NK-92 (cell line): ENCODE results near the gene TLCD3A.
"Not testable (repeated sequence)": the region's sequence is repeated elsewhere in the genome, so short reads cannot be mapped to it uniquely, and the experiment has no call there.

ENCODE experiments used
- DNase-seq: peaks from one replicate; lab custom pipeline; 2025; ENCODE audit not compliant: unreplicated experiment; lab: John Stamatoyannopoulos, UW

Gene TLCD3A

DNA sequence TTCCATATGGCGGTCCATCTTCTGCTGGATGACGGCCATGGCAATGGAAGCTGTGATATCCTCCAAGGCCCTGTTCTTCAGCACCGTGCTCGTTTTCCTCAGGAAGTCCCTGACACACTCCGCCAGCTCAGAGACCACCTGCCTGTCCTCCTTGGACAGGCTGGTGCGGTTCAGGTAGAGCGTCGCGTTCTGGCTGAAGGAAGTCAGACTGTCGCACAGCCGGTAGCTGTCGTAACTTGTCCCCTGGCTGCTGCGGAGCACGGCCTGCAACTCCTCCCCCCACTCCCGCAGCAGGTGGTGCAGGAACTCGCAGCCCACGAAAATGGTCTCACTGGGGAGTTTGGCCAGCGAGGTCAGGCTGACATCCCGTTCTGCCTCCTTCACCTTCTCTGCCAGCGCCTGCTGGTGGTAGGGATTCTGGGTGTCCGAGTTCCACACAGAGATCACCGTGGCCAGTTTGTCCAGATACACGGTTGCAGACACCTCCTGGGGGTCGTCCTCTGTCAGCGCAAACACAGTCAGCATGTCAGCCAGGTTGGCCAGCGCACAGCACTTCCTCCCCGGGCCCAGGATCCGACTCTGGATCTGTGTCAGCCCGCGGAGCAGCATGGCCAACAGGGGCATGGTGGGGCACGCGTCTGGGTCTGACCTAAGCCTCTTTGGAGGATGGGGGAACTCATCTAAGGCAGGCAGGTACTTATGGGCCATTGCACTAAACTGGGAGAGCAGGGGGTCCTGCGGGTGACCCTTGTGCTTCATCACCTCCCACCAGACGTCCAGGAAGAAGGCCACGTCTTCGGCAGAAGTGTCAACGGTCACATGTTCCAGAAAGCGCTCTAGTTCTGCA lies 14.6 kb downstream of the TLCD3A start:
- DNase-seq: no peak

GRCh38 chr17:748604-749003 lies 16.2 kb downstream of the TLCD3A start:
- not testable (repeated sequence) for DNase-seq

GRCh38 chr17:749359-749758 lies 17.0 kb downstream of the TLCD3A start:
- DNase-seq: not testable (repeated sequence)

DNA sequence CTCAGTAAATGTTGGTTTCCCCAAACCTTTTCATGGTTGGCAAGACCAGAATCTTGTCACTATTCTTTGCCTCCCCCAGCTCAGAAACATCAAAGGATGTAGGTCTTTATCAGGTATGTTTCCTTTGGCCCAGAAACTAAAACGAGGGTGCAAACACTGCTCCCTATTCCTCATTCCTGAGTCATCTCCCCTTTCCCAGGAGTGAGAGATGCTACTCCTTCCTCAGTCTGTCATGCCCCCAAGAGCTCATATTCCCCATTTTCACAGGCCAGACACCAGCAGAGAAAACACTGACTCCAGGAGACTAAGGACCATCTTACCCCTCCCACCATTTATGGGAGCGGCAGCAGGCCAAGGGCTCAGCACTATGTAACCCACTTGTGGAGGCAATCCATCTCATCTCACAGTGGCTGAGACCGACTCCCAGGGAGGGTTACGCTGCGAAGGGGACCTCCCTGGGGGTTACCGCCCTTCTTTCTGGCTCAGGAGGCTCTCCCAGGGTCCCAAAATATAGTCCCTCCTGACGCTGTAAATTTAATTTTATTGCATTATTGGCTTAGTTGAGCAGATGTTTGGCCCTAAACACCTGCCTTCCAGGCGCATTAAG lies 18.1 kb downstream of the TLCD3A start:
- DNase-seq: no peak

- no peak for DNase-seq
Observed at GRCh38 chr17:751269-752001, 19.0 kb downstream of the TLCD3A start.

GRCh38 chr17:752002-752619 lies 19.7 kb downstream of the TLCD3A start, which contains the start of gene GEMIN4:
GEMIN4 (minus strand) TSS chr17:752264; CDS start chr17:752142, 122 bp downstream.
- DNase-seq: peak; percentile 63

DNA sequence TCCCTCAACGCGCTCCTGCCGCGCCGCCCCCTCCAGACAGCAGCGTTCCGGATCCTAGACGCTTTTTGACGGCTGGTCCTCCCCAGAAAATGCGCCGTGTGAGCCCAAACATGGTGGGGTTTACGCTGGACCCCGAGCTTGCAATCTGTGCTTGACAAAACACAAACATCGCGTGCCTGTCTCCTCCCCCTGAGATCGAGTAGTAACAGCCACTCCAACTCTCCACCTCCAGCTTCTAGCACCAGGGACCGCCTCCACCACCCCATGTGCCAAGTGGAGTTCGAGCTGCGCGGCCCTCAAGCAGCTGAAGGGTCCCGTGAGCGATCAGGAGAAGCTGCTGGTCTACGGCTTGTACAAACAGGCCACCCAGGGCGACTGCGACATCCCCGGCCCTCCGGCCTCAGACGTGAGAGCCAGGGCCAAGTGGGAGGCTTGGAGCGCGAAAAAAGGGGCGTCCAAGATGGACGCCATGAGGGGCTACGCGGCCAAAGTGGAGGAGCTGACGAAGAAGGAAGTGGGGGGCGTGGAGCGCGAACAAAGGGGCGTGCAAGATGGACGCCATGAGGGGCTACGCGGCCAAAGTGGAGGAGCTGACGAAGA lies 20.3 kb downstream of the TLCD3A start:
- no peak for DNase-seq

DNA sequence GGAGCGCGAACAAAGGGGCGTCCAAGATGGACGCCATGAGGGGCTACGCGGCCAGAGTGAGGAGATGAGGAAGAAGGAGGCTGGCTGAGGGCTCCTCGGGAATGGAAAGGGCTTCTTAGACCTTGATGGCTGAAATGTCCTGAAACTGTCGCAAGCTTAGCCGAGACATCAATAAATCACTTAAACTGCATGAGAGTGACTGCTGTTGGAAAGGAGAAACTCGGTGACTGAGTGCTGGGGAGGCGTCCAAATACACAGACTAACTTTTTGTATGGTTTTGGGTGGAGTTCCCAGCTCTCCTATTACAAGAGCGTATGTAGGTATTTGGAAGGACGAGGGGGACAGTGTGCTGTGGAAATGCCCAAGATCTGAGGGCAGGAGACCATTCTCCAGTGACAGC lies 21.0 kb downstream of the TLCD3A start:
- no peak for DNase-seq

- DNase-seq: not testable (repeated sequence)
Observed at GRCh38 chr17:755319-755961, 23.0 kb downstream of the TLCD3A start.

DNA sequence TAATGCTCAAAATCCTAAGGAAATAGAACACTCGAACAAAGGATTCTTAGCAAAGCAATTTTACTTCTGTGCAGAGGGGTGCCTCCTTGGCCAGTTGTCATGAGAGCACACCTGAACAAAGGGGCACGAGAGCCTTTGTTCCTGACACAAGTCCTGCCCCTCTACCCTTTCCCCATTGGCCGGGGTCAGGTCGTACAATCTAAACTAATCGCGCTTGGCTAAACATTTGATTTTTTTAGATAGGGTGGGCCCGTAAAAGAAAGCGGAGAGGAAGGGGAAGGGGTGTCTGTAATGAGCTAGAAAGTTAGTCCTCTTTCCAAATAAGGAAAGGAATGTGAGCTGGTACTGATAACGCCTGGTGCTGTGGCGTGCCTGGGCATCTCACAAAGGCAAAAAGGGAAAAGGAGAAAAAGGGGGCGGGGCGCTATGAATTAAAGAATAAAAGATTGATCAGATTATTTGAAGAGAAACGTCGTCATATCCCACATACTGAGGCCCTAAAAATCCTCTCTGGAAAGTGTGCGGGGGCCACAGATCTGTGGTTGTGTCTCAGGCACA lies 23.7 kb downstream of the TLCD3A start:
- not testable (repeated sequence) for DNase-seq

DNA sequence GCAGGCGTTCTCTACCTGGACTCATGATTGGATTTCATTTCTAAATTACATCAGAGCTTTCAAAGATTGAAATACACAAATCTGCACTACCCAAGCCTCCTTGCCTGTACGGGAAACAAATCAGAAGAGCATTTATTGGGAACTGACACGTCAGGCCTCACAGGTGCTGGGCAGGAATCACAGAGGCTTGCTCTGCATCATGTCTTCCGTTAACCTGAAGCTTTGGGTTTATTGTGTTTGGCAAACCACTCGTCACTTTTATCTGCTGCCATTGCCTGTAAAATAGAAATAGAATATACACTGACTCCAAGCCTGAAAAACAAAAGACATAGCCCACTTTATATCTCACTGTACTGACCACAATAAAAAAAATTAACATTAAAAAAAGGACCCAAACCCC lies 27.6 kb downstream of the TLCD3A start:
- DNase-seq: no peak

DNA sequence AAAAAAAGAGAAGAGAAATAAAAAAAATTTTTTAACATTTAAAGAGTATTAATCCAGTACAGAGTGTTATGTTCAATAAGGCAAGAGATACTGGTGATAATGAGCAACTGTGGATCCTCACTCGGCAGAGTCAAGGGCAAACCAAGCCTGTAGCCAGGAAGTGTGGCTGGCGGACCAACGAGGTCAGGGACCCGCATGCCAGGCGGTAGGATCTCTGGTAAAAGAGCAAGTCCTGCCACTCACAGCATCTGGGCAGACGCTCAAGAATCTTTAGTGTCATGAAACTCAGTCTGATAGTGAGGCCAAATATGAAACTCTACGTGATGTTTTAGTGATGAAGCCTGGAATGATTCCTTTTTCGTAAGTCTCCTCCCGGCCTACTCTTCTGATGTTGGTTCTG lies 28.0 kb downstream of the TLCD3A start:
- DNase-seq: no peak

DNA sequence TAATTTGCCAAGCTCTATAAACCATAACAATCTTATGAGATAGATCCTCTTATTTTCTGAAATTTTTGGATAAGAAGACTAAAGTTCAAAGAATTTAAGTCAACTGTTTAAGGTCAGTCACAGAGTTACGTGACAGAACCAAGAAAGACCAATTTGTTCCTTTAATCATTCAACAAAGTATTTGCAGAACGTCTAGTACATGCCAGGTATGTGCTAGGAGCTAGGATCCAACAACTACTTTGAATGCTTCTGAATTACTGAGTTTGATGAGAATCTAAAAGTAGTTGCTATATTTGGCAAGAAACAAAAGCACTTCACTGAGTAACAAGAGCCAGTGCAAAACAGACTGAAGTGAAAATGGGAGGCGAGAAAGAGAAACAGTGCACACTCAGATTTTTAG lies 34.7 kb downstream of the TLCD3A start:
- DNase-seq: no peak

DNA sequence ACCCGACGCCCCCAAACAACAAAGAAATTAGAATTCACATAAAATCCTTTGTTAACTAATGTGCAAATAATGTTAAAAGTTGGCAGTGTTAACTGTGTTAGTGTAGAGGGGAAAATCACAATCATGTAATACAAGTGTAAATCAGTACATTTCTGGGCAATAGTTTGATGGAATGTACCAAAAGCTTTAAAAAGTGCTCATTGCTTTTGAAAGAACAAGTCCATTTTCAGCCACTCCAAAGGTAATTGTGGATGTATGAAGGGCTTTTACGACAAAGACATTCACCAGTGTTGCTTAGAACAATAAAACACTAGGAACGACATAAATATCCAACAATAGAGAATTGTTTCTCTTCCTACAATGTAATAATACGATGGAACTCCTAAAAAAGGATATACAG lies 40.6 kb downstream of the TLCD3A start:
- no peak for DNase-seq

DNA sequence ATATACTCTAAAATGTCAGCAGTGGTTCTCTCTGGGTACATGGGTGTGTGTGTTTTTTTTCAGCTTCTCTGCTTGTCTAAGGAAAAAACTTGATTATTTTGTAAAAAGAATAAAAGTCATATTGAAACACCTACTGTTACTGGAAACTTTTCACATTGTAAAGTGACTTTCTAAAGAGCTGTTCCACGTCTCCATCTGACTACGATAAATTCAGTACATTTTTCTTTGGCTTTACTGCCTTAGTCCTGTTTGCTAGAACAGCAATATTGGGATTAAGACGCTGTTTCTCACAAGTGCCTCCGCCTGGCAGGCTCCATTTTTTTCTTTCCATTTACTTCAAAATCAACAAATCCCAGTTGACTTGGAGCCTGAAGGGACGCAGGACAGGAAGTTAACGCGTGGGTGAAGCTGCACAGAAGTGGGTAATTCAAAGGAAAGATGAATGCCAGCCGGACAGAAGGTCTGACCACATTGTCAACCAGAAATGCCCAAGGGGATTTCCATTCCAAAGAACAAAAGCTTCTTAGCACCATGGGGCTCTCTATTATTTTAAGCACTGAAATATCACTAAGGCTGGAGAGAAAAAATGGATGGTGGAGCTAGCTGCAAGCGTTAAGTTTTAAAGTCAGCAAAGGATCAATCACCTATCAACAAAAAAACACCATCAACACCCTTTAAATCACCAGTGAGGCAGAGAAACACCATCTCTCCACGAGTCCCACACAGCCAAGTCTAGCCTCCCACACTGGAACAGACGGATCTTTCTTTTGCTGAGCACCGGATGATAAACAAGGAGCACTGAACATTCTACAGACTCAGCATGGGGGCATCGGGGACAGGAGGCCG lies 41.3 kb downstream of the TLCD3A start:
- DNase-seq: no peak

DNA sequence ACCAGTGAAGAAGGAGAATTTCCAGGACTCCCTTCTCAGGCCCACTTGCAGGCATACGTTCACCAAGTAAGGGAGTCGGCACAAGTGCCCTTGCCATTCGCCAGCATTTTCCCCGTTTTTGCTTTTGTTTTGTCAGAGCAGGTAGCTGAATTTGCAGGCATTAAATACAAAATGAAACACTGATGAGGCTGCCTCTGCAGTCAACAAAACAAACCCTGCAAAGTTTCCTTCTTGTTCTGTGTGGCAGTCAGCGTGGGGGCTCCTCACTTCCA lies 41.9 kb downstream of the TLCD3A start:
- DNase-seq: no peak

DNA sequence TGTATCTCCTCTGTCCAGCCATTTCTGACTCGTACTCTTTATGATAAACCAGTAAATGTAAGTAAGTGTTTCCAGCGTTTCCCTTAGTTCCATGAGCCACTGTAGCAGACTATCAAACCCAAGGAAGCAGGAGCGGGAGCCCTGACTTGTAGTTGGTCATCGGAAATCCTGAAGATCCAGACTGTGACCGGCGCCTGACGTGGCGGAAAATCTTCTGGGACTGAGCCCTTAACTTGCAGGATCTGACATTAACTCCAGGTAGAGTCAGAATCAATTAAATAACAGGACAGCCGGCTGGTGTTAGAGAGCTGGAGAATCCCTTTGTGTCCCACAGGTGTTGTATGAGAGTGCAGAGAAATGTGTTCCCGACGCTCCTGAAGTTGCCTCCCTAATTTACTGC lies 45.7 kb downstream of the TLCD3A start:
- DNase-seq: no peak

DNA sequence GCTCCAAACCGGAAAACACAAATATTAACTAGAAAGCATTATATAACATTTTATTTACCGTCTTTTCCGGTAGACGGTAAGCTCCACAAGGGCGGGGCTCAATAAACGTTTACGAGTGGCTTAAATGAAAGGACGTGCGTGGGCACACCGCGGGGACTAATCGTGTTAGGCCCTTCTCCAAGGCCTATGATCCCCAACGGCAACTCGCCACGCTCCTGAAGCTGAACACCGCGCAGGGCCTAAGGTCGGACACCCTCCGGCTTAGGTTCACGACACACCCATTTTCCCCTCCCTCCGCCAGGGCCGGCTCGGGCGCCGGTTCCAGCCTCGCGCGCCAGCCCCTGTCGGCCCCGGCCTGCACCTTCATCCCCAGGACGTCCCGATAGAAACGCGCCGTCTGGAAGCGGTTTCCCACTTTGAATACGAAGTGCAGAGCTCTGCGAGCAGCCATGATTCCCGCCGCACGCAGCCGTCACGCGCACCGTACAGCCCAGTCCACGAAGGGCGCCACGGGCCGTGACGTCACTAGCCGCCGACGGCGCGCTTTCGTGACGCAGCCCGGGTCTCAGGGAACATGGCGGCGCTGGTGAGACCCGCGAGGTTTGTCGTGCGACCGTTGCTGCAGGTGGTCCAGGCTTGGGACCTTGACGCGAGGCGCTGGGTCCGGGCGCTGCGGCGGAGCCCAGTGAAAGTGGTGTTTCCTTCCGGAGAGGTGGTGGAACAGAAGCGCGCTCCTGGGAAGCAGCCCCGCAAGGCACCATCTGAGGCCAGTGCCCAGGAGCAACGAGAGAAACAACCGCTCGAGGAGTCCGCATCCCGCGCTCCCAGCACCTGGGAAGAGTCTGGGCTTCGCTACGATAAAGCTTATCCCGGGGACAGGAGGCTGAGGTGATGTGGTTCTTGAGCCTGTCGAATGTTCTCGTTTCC lies 49.7 kb downstream of the TLCD3A start, which contains the start of the genes GLOD4 and MRM3:
GLOD4 (minus strand) TSS at position 476 of the 927 bp plus-strand sequence; CDS start at position 451, 25 bp downstream.
MRM3 (plus strand) TSS at position 549 of the 927 bp plus-strand sequence; CDS start at position 575, 26 bp downstream.
- peak; percentile 37 for DNase-seq
